ENCODE results near the gene MICAL1. TPM values are rescaled to one million over a fixed set of nuclear protein-coding genes. Genes with fewer than 3 reads are reported as not detected.

Gene MICAL1
- total RNA-seq, 2 experiments from 2014 or later = 69.2 to 101 TPM

DNA sequence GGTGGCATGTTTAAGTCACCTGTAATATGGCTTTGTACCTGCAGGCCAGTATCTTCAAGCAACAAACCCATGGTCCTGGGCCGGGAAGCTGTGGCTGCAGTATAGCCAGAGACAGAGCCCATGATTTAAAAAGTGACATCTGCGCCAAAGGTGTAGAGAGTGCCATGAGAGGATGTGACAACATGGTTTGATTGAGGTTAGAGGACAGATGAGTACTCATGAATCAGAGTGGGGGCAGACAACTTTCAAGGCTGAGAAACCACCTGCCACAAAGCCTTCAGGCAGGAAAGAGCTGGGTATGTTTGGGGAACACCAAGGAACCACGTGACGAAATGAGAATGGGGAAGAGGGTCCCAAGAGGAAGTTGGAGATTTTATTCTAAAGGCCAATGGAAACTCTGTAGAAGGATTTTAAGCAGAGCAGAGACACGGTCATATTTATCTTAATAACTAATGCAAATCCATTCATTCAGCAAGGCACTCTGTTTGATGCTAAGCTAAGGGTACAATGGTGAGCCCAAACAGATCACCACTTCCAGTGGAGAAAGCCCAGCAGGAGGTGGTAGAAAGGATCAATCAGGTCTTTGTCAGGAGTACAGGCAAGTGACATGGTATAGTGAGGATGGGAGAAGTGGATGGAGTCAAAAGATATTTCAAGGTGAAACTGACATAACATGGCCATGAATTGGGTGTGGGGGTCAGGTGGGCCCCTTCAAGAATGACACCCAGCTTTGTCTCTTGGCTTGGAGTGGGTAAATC lies 3.4 kb upstream of the MICAL1 start:
- no TSS peak for BruUV-seq (replicated peaks)
- no peak for TF ChIP-seq EZH2phosphoT487 (IDR thresholded peaks at IDR 0.05; ENCODE audit: borderline replicate concordance, low read depth, low read length)
- TF ChIP-seq, protein P1, sequence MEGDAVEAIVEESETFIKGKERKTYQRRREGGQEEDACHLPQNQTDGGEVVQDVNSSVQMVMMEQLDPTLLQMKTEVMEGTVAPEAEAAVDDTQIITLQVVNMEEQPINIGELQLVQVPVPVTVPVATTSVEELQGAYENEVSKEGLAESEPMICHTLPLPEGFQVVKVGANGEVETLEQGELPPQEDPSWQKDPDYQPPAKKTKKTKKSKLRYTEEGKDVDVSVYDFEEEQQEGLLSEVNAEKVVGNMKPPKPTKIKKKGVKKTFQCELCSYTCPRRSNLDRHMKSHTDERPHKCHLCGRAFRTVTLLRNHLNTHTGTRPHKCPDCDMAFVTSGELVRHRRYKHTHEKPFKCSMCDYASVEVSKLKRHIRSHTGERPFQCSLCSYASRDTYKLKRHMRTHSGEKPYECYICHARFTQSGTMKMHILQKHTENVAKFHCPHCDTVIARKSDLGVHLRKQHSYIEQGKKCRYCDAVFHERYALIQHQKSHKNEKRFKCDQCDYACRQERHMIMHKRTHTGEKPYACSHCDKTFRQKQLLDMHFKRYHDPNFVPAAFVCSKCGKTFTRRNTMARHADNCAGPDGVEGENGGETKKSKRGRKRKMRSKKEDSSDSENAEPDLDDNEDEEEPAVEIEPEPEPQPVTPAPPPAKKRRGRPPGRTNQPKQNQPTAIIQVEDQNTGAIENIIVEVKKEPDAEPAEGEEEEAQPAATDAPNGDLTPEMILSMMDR (conservative IDR thresholded peaks at IDR 0.05; ENCODE audit: low read length) = no peak
- Histone ChIP-seq H3K9me3 (ENCODE audit: low read length) (no peaks in the 10 kb centered on the region), H3K4me1 (ENCODE audit: insufficient read depth, low read length, poor library complexity, severe bottlenecking) (peaks cover 59% of the 10 kb centered on the region), H3K27ac (ENCODE audit: low read depth, low read length, poor library complexity, severe bottlenecking) (peak overlapping the region; percentile 73), H3K9me2 (ENCODE audit: insufficient read depth, low read length) (no peaks in the 10 kb centered on the region), H3K79me2 (ENCODE audit: insufficient read depth, low read depth, low read length) (peaks cover 49% of the 10 kb centered on the region), H3K36me3 (ENCODE audit: insufficient read depth, low read length) (peaks cover 47% of the 10 kb centered on the region), H4K20me1 (ENCODE audit: insufficient read depth, low read length) (no peaks in the 10 kb centered on the region), H3K4me2 (ENCODE audit: low read length) (peak overlapping the region; percentile 63), H3K4me3 (ENCODE audit: low read depth, low read length, poor library complexity, severe bottlenecking) (peak overlapping the region; percentile 21), H2AFZ (ENCODE audit: low read length) (no peak overlapping the region)
- intact Hi-C loops (cut with micrococcal nuclease; ENCODE audit: unreplicated experiment) = loop anchor here (5.0 to 10.0 kb wide), 2 partner anchors 233 to 364 kb away; partner anchors contain the start of genes AK9, CEP57L1, FIG4 and SESN1
- ChIA-PET CTCF (ENCODE audit: unreplicated experiment) (no interaction called here), POLR2A (interaction anchor here (1.2 to 2.0 kb wide), 3 partner anchors 10 to 20 kb away, joined by 5 to 11 read pairs (median 6); no protein-coding TSS in a partner anchor)
- DNase-seq (ENCODE audit: low spot score) = peak; percentile 60

DNA sequence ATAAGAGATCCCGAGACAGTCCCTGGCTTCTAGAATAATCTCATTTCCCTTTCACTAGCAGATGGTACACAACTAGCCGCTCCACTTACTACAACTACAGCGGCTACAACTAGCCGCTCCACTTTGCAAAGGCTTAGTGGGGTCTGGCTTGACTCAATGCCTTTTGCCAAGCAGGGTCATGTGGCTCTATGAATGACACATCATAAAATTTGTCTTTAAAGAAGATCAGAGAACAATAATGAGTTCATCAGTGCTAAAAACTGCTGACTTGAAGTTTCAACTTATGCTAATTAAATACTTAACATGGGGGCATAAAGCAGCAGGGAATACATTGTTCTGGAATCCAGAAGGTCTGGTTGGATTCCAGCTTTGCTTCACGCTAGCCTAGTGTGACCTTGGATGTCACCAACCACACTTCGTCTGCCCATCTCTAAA lies 2.0 kb upstream of the MICAL1 start:
- no peak for DNase-seq (ENCODE audit: low spot score)
- Histone ChIP-seq H3K36me3 (ENCODE audit: insufficient read depth, low read length) (peaks cover 43% of the 10 kb centered on the region), H3K4me1 (ENCODE audit: insufficient read depth, low read length, poor library complexity, severe bottlenecking) (peaks cover 67% of the 10 kb centered on the region), H3K27ac (ENCODE audit: low read depth, low read length, poor library complexity, severe bottlenecking) (peak overlapping the region; percentile 99), H3K9me2 (ENCODE audit: insufficient read depth, low read length) (no peaks in the 10 kb centered on the region), H4K20me1 (ENCODE audit: insufficient read depth, low read length) (no peaks in the 10 kb centered on the region), H3K9me3 (ENCODE audit: low read length) (no peaks in the 10 kb centered on the region), H3K79me2 (ENCODE audit: insufficient read depth, low read depth, low read length) (peaks cover 45% of the 10 kb centered on the region; the same call in 1 of the 2 replicates), H3K4me2 (ENCODE audit: low read length) (peak overlapping the region; percentile 79), H3K4me3 (ENCODE audit: low read depth, low read length, poor library complexity, severe bottlenecking) (peak overlapping the region; percentile 82), H2AFZ (ENCODE audit: low read length) (no peak overlapping the region)
- ChIA-PET CTCF (ENCODE audit: unreplicated experiment) (no interaction called here), POLR2A (interaction anchor here (0.7 to 6.4 kb wide), 3 partner anchors 16 to 271 kb away, joined by 3 to 64 read pairs (median 5); partner anchors contain the start of genes PPIL6 and SMPD2)
- no peak for TF ChIP-seq EZH2phosphoT487 (IDR thresholded peaks at IDR 0.05; ENCODE audit: borderline replicate concordance, low read depth, low read length)
- intact Hi-C loops (cut with micrococcal nuclease; ENCODE audit: unreplicated experiment) = loop anchor here (5.0 to 10.0 kb wide), 2 partner anchors 235 to 363 kb away; partner anchors contain the start of genes AK9, CEP57L1, FIG4 and SESN1
- no TSS peak for BruUV-seq (replicated peaks)

DNA sequence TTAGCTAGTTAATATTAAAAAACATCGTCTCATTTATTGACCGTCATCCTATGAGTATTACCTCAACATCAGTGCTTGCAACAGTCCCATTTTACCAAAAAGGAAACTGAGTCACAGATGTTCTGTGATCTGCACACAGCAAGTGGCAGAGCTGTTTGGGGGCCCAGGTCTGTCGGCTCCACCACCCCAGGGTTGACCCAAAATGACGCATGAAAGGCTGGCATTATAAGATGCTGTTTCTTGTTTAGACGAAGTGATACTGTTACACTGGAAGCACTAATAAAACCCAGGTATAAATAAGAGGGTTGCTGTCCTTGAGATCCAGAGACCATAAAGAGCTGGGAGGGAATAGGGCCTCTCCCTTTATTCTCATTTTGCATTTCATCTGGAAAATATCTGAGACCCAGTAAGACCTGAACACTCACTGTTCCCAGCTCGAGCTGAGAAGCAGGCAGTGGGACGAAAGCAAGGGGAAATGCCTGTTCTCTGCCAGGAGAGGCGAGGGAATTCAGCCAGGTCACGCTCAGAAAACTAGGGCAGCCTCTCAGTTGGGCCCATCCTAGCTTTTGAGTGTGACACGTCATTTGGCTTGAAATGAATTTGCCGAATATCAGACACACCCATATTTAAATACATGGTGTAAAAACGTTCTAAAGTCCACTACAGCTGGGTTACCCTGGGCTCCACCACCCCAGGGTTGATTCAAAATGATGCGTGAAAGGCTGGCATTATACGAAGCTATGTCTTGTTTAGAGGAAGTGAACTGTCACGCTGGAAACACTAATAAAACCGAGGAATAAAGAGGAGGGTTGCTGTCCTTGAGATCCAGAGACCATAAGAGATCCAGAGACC lies 1.4 kb upstream of the MICAL1 start:
- Histone ChIP-seq H3K27ac (ENCODE audit: low read depth, low read length, poor library complexity, severe bottlenecking) (peak overlapping the region; percentile 99), H3K4me3 (ENCODE audit: low read depth, low read length, poor library complexity, severe bottlenecking) (peak overlapping the region; percentile 82), H3K4me2 (ENCODE audit: low read length) (peak overlapping the region; percentile 79), H3K36me3 (ENCODE audit: insufficient read depth, low read length) (peaks cover 43% of the 10 kb centered on the region), H3K9me2 (ENCODE audit: insufficient read depth, low read length) (no peaks in the 10 kb centered on the region), H4K20me1 (ENCODE audit: insufficient read depth, low read length) (no peaks in the 10 kb centered on the region), H3K9me3 (ENCODE audit: low read length) (no peaks in the 10 kb centered on the region), H3K79me2 (ENCODE audit: insufficient read depth, low read depth, low read length) (peaks cover 39% of the 10 kb centered on the region; the same call in 1 of the 2 replicates), H3K4me1 (ENCODE audit: insufficient read depth, low read length, poor library complexity, severe bottlenecking) (peaks cover 74% of the 10 kb centered on the region), H2AFZ (ENCODE audit: low read length) (no peak overlapping the region; the same call in 1 of the 2 replicates)
- ChIA-PET CTCF (ENCODE audit: unreplicated experiment) (no interaction called here), POLR2A (interaction anchor here (1.2 to 6.4 kb wide), 6 partner anchors 8 to 31 kb away, joined by 4 to 64 read pairs (median 8); partner anchors contain the start of genes PPIL6, SMPD2 and ZBTB24)
- BruUV-seq (replicated peaks) = TSS peak; percentile 65
- DNase-seq (ENCODE audit: low spot score) = no peak
- intact Hi-C loops (cut with micrococcal nuclease; ENCODE audit: unreplicated experiment) = loop anchor here (5.0 to 10.0 kb wide), 2 partner anchors 235 to 362 kb away; partner anchors contain the start of genes AK9, CEP57L1, FIG4 and SESN1
- TF ChIP-seq EZH2phosphoT487 (IDR thresholded peaks at IDR 0.05; ENCODE audit: borderline replicate concordance, low read depth, low read length) = no peak
- TF ChIP-seq, protein P1 (conservative IDR thresholded peaks at IDR 0.05; ENCODE audit: low read length) = no peak
